ENCODE measurements around the gene SOHLH1.

Gene SOHLH1

GRCh38 chr9:135699440-135699839 is at the start of gene SOHLH1:
Gene SOHLH1 (minus strand): TSS chr9:135699481. CDS start chr9:135699467, 14 bp downstream.
- DNase-seq (ENCODE audit: low spot score) = no peak

- no peak for DNase-seq (ENCODE audit: low spot score)
These were observed 49.4 kb upstream of the SOHLH1 start for GRCh38 chr9:135748676-135749075.

GRCh38 chr9:135747311-135747710 is 48.0 kb upstream of the SOHLH1 start:
- DNase-seq (ENCODE audit: low spot score) = no peak

GRCh38 chr9:135746565-135746964 is 47.3 kb upstream of the SOHLH1 start:
- no peak for DNase-seq (ENCODE audit: low spot score)

- no peak for DNase-seq (ENCODE audit: low spot score)
These were observed 46.5 kb upstream of the SOHLH1 start for GRCh38 chr9:135745686-135746324.

GRCh38 chr9:135745189-135745588 is 45.9 kb upstream of the SOHLH1 start:
- no peak for DNase-seq (ENCODE audit: low spot score)

- no peak for DNase-seq (ENCODE audit: low spot score)
These were observed 45.2 kb upstream of the SOHLH1 start for GRCh38 chr9:135744333-135745070.

- no peak for DNase-seq (ENCODE audit: low spot score)
These were observed 44.5 kb upstream of the SOHLH1 start for GRCh38 chr9:135743546-135744332.

GRCh38 chr9:135743021-135743420 is 43.7 kb upstream of the SOHLH1 start:
- DNase-seq (ENCODE audit: low spot score) = no peak

- DNase-seq (ENCODE audit: low spot score) = no peak
These were observed 42.3 kb upstream of the SOHLH1 start for GRCh38 chr9:135741276-135742219.

GRCh38 chr9:135739271-135740220 is 40.3 kb upstream of the SOHLH1 start:
- DNase-seq (ENCODE audit: low spot score) = no peak

GRCh38 chr9:135737840-135738521 is 38.7 kb upstream of the SOHLH1 start:
- no peak for DNase-seq (ENCODE audit: low spot score)

- DNase-seq (ENCODE audit: low spot score) = no peak
These were observed 37.9 kb upstream of the SOHLH1 start for GRCh38 chr9:135736979-135737839.

GRCh38 chr9:135736272-135736978 is 37.1 kb upstream of the SOHLH1 start:
- no peak for DNase-seq (ENCODE audit: low spot score)

GRCh38 chr9:135734616-135735144 is 35.4 kb upstream of the SOHLH1 start:
- DNase-seq (ENCODE audit: low spot score) = no peak

GRCh38 chr9:135732569-135733257 is 33.4 kb upstream of the SOHLH1 start:
- no peak for DNase-seq (ENCODE audit: low spot score)

GRCh38 chr9:135731454-135731853 is 32.2 kb upstream of the SOHLH1 start:
- no peak for DNase-seq (ENCODE audit: low spot score)
